GM23338 (cell line): Measurements from ENCODE around the gene CDH12. TPM values are rescaled to one million over a fixed set of nuclear protein-coding genes. Genes with fewer than 3 reads are reported as not detected.
A peak's percentile ranks its signal among the peaks of the same experiment; 100 is the strongest.

ENCODE experiments used
- ATAC-seq: fragments of 200-7000 bp; cut with Tn5 transposase; 3 replicates; pipeline ENCODE4 v1.9.1; 2020
- DNase-seq: peaks from one replicate; pipeline ENCODE4 v3.0.0-alpha.2; 2015; ENCODE audit warnings: low spot score
- H2AFZ ChIP-seq: fragments of 200-600 bp; sonication (generic); 2 replicates; pipeline ENCODE4 v1.8.0; 2016; ENCODE audit warnings: antibody characterized with exemption, mild to moderate bottlenecking, moderate library complexity
- H3F3A ChIP-seq: fragments of 200-600 bp; sonication (generic); replicated peaks from 2 replicates; pipeline ENCODE4 v1.8.0; 2017; ENCODE audit warnings: antibody characterized with exemption, mixed run types, low read depth
- H3K27ac ChIP-seq: fragments of 200-600 bp; sonication (generic); 2 replicates; pipeline ENCODE4 v1.6.1; 2016; ENCODE audit warnings: low read depth
- H3K27me3 ChIP-seq: fragments of 200-600 bp; sonication (generic); 2 replicates; pipeline ENCODE4 v1.8.0; 2016; ENCODE audit warnings: mild to moderate bottlenecking, mixed run types, moderate library complexity; ENCODE audit not compliant: insufficient read depth
- H3K36me3 ChIP-seq: fragments of 200-600 bp; sonication (generic); 2 replicates; pipeline ENCODE4 v1.8.0; 2016; ENCODE audit warnings: mild to moderate bottlenecking; ENCODE audit not compliant: insufficient read depth
- H3K4me1 ChIP-seq: fragments of 200-600 bp; sonication (generic); 2 replicates; pipeline ENCODE4 v1.8.0; 2016; ENCODE audit warnings: mild to moderate bottlenecking, moderate library complexity; ENCODE audit not compliant: insufficient read depth
- H3K4me2 ChIP-seq: fragments of 200-600 bp; sonication (generic); 2 replicates; pipeline ENCODE4 v1.7.1; 2017; ENCODE audit warnings: mixed run types
- H3K4me3 ChIP-seq: fragments of 200-600 bp; sonication (generic); 2 replicates; pipeline ENCODE4 v1.6.1; 2016; ENCODE audit warnings: mixed run types
- H3K79me2 ChIP-seq: fragments of 200-600 bp; sonication (generic); replicated peaks from 2 replicates; pipeline ENCODE4 v1.8.0; 2017; ENCODE audit warnings: mild to moderate bottlenecking; ENCODE audit not compliant: insufficient read depth
- H3K9me2 ChIP-seq: fragments of 200-600 bp; sonication (generic); 2 replicates; pipeline ENCODE4 v1.8.0; 2017; ENCODE audit not compliant: insufficient read depth
- H4K20me1 ChIP-seq: fragments of 200-600 bp; sonication (generic); replicated peaks from 2 replicates; pipeline ENCODE4 v1.8.0; 2017; ENCODE audit warnings: mild to moderate bottlenecking; ENCODE audit not compliant: insufficient read depth
- H3K27ac Mint-ChIP-seq: 2 replicates; pipeline ENCODE4 v1.8.0; 2020; ENCODE audit warnings: inconsistent platforms, mild to moderate bottlenecking, moderate library complexity, mixed read lengths
- H3K27me3 Mint-ChIP-seq: 3 replicates; pipeline ENCODE4 v1.8.0; 2022; ENCODE audit warnings: low read depth, mild to moderate bottlenecking, moderate library complexity, mixed read lengths, inconsistent platforms; ENCODE audit not compliant: insufficient read depth, poor library complexity
- H3K36me3 Mint-ChIP-seq: 3 replicates; pipeline ENCODE4 v1.8.0; 2021; ENCODE audit warnings: low read depth, mild to moderate bottlenecking, inconsistent platforms, moderate library complexity, mixed read lengths
- H3K4me1 Mint-ChIP-seq: 3 replicates; pipeline ENCODE4 v1.8.0; 2020; ENCODE audit warnings: mild to moderate bottlenecking, inconsistent platforms, mixed read lengths
- H3K4me3 Mint-ChIP-seq: 3 replicates; pipeline ENCODE4 v1.8.0; 2021; ENCODE audit warnings: moderate library complexity, mild to moderate bottlenecking, inconsistent platforms, mixed read lengths
- H3K9me3 Mint-ChIP-seq: 3 replicates; pipeline ENCODE4 v1.8.0; 2020; ENCODE audit warnings: moderate library complexity, mild to moderate bottlenecking, inconsistent platforms, mixed read lengths
- CREB1 ChIP-seq: fragments of 250-450 bp; sonication (Bioruptor Pico); IDR thresholded peaks from 2 replicates; pipeline ENCODE4 v1.5.0; 2020; ENCODE audit warnings: low read depth, mild to moderate bottlenecking, moderate library complexity
- CTCF ChIP-seq, 2 experiments: fragments of 200-600 bp in 1 of 2; sonication (generic) in 1 of 2; conservative IDR thresholded peaks; 2 replicates each; pipeline versions ENCODE4 v1.5.1 to v1.6.1; 2016 to 2017; ENCODE audit warnings: antibody characterized with exemption in 2 of 2, low read depth in 2 of 2, mild to moderate bottlenecking in 2 of 2, moderate library complexity in 1 of 2
- EZH2 ChIP-seq: fragments of 200-600 bp; sonication (generic); IDR thresholded peaks from one replicate; pipeline ENCODE4 v1.8.0; 2017; ENCODE audit warnings: antibody characterized with exemption, mild to moderate bottlenecking, low read depth; ENCODE audit not compliant: unreplicated experiment
- EZH2phosphoT487 ChIP-seq: fragments of 200-600 bp; sonication (generic); IDR thresholded peaks from one replicate; pipeline ENCODE4 v1.8.1; 2018; ENCODE audit warnings: antibody characterized with exemption; ENCODE audit not compliant: unreplicated experiment
- JUNB ChIP-seq: IDR thresholded peaks from one replicate; pipeline ENCODE4 v1.6.1; 2016; ENCODE audit warnings: antibody characterized with exemption; ENCODE audit not compliant: unreplicated experiment
- NANOG ChIP-seq: IDR thresholded peaks from 2 replicates; pipeline ENCODE4 v1.6.1; 2016; ENCODE audit warnings: antibody characterized with exemption, borderline replicate concordance
- POLR2AphosphoS5 ChIP-seq: IDR thresholded peaks from 2 replicates; pipeline ENCODE4 v1.6.1; 2016; ENCODE audit warnings: antibody characterized with exemption, low read depth
- REST ChIP-seq: IDR thresholded peaks from one replicate; pipeline ENCODE4 v1.6.1; 2018; ENCODE audit warnings: antibody characterized with exemption; ENCODE audit not compliant: unreplicated experiment
- STAT1 ChIP-seq: IDR thresholded peaks from one replicate; pipeline ENCODE4 v1.6.1; 2016; ENCODE audit warnings: antibody characterized with exemption; ENCODE audit not compliant: unreplicated experiment
- ZNF114 ChIP-seq: fragments of 250-450 bp; sonication (Bioruptor Pico); IDR thresholded peaks from 2 replicates; pipeline ENCODE4 v1.5.0; 2020; ENCODE audit warnings: mild to moderate bottlenecking, moderate library complexity
- ZNF331 ChIP-seq: fragments of 250-450 bp; sonication (Bioruptor Pico); IDR thresholded peaks from 2 replicates; pipeline ENCODE4 v1.5.0; 2020; ENCODE audit warnings: low read depth, mild to moderate bottlenecking, moderate library complexity
- polyA plus RNA-seq: library from polyadenylated mRNA; unstranded; fragments of >200 nt; fragmentation: Nextera tagmentation; extraction: Ambion mirVana; gene quantifications from 2 replicates; pipeline ENCODE4 v1.2.1, GENCODE V29; 2016
- total RNA-seq: library from RNA; depleted of rRNA; stranded (reverse); fragments of >200 nt; shearing (Covaris generic); gene quantifications from 2 replicates; pipeline ENCODE4 v1.2.3, GENCODE V29; 2014

CDH12 gene
- total and polyA plus RNA-seq, 2 experiments from 2014 or later = not detected

- Histone ChIP-seq H3K9me2 (no peaks in the 10 kb centered on the region; the same call in 1 of the 2 replicates), H3K79me2 (no peaks in the 10 kb centered on the region), H2AFZ (no peak overlapping the region), H3K4me1 (no peaks in the 10 kb centered on the region), H3K27ac (no peak overlapping the region), H3K36me3 (no peaks in the 10 kb centered on the region), H4K20me1 (no peaks in the 10 kb centered on the region), H3K27me3 (no peaks in the 10 kb centered on the region), H3K4me2 (no peak overlapping the region), H3K4me3 (no peak overlapping the region), H3F3A (no peaks in the 10 kb centered on the region)
- TF ChIP-seq POLR2AphosphoS5 (no peak), STAT1 (no peak), CREB1 (CRISPR knock-in tag) (no peak), CTCF (conservative IDR thresholded peaks at IDR 0.05; ENCODE audit: low read depth in 2 of 2) (no peak), NANOG (no peak), EZH2 (no peak), JUNB (no peak), REST (no peak), ZNF114 (CRISPR knock-in tag) (no peak)
- DNase-seq (no peak), ATAC-seq (no peak)
- Mint-ChIP-seq H3K27ac (no peak overlapping the region), H3K36me3 (no peaks in the 10 kb centered on the region), H3K4me1 (no peaks in the 10 kb centered on the region), H3K27me3 (no peaks in the 10 kb centered on the region), H3K4me3 (no peak overlapping the region), H3K9me3 (no peaks in the 10 kb centered on the region)
Measured at GRCh38 chr5:22780756-22781155, 72.4 kb downstream of the CDH12 start.

GRCh38 chr5:22779499-22779898 is 73.6 kb downstream of the CDH12 start:
- Histone ChIP-seq H3K36me3 (no peaks in the 10 kb centered on the region), H3K4me1 (no peaks in the 10 kb centered on the region), H3F3A (no peaks in the 10 kb centered on the region), H3K27ac (no peak overlapping the region), H3K79me2 (no peaks in the 10 kb centered on the region), H3K4me3 (no peak overlapping the region), H3K9me2 (no peaks in the 10 kb centered on the region; the same call in 1 of the 2 replicates), H4K20me1 (no peaks in the 10 kb centered on the region), H3K4me2 (no peak overlapping the region), H3K27me3 (no peaks in the 10 kb centered on the region), H2AFZ (peak overlapping the region; percentile 60)
- ATAC-seq (no peak), DNase-seq (no peak)
- H3K36me3 Mint-ChIP-seq = no peaks in the 10 kb centered on the region
- H3K9me3 Mint-ChIP-seq = no peaks in the 10 kb centered on the region
- 0 out of 2 replicates have a peak overlapping the region, but pooled peaks have one; percentile 56 for H3K27ac Mint-ChIP-seq
- H3K4me3 Mint-ChIP-seq = no peak overlapping the region
- H3K27me3 Mint-ChIP-seq = no peaks in the 10 kb centered on the region
- H3K4me1 Mint-ChIP-seq = no peaks in the 10 kb centered on the region
- TF ChIP-seq CREB1 (CRISPR knock-in tag) (no peak), JUNB (no peak), EZH2 (no peak), POLR2AphosphoS5 (no peak), STAT1 (no peak), EZH2phosphoT487 (no peak), ZNF331 (CRISPR knock-in tag) (no peak), ZNF114 (CRISPR knock-in tag) (no peak)
